VCaP (cell line): ENCODE results near the gene PTPN3.
"Not testable (repeated sequence)": the region's sequence is repeated elsewhere in the genome, so short reads cannot be mapped to it uniquely, and the experiment has no call there.

ENCODE experiments used
- H3K27ac ChIP-seq: fragments of 450-650 bp; 2 replicates; pipeline ENCODE4 v1.5.1; 2017
- CTCF ChIP-seq: fragments of 450-650 bp; conservative IDR thresholded peaks from 2 replicates; pipeline ENCODE4 v1.5.1; 2017; ENCODE audit warnings: mild to moderate bottlenecking, moderate library complexity

The PTPN3 gene

GRCh38 chr9:109344866-109345265, 153.2 kb downstream of the PTPN3 start:
- TF ChIP-seq CTCF = no peak
- H3K27ac ChIP-seq = peak overlapping the region; percentile 58

DNA sequence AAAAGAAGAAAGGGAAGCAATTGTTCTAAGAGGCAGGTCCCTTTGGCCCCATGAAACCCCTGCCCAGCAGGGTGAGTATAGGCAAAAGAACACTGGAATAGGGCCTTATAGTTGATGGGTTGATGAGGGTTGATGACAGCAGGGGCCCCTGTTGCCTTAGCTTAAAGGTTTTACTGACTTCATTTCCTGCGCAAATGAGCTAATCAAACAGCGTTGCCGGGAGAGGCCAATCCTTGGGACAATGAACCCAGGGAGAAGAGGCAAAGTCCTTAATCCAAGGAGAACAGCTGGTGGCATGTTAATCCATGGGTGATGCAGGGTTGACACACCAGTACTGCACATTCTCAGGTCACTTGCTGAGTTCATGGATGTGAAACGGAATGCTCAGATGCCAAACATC, 155.2 kb downstream of the PTPN3 start:
- no peak for TF ChIP-seq CTCF
- H3K27ac ChIP-seq = no peak overlapping the region

DNA sequence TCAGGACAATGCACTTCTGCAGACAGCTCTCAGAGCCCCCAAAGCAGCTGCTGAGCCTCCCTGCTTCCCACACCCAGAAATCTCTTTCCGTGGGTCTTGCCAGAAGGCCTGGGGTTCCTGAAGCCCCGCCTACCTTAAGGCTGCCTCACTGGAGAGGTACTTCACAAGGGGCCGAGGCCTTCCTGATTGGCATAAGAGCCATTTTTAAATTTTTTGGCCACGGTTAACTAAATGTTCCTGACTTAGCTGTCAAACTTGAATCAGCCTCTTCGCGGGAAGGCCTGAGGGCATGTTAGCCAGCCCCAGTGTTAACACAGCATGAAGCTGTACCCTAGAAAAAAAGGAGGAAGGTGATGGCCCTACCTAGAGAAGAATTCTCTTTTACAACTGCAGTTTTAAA, 156.5 kb downstream of the PTPN3 start:
- no peak for TF ChIP-seq CTCF

DNA sequence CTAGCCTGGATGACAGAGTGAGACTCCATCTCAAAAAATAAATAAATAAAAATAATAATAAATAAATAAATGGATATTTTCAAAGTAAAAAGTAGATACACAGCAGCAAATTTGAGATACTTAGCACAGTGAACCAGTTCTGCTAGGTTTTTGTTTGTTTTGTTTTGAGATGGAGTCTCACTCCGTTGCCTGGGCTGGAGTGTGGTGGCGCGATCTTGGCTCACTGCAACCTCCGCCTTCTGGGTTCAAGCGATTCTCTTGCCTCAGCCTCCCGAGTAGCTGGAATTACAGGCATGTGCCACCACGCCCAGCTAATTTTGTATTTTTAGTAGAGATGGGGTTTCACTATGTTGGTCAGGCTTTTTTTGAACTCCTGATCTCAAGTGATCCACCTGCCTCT, 157.1 kb downstream of the PTPN3 start:
- H3K27ac ChIP-seq = not testable (repeated sequence)

More for the DNA sequence above, 156.5 kb downstream of the PTPN3 start:
- no peak overlapping the region for H3K27ac ChIP-seq

DNA sequence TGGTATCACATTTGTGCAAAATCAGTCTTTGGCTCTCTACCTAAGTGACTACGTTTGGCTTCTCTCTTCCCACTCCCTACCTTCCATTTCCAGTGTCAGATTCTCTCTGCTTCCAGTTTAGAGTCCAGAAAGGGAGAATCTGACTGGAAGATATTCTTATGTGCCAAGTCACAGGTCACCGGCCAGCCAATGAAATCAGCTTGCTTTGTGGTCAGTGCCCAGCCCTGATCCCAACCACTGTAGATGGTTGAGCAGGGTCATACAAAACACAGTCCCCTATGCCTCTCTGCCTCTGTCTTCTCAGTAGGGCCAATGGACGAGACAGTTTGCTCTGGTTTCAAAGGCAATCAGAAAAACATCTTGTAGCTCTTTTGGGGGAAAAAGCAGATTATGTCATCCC, 161.7 kb downstream of the PTPN3 start:
- no peak overlapping the region for H3K27ac ChIP-seq
- no peak for TF ChIP-seq CTCF

GRCh38 chr9:109335929-109336328, 162.2 kb downstream of the PTPN3 start:
- no peak overlapping the region for H3K27ac ChIP-seq

GRCh38 chr9:109335121-109335520, 163.0 kb downstream of the PTPN3 start:
- no peak for TF ChIP-seq CTCF
- H3K27ac ChIP-seq = no peak overlapping the region

More at GRCh38 chr9:109335929-109336328, 162.2 kb downstream of the PTPN3 start:
- TF ChIP-seq CTCF = no peak

- H3K27ac ChIP-seq = peak overlapping the region; percentile 91
- TF ChIP-seq CTCF = no peak
Observed at GRCh38 chr9:109331353-109331752, 166.8 kb downstream of the PTPN3 start.
